GM12872 (cell line): Measurements from ENCODE around the gene NAP1L3.

Source experiments
- CTCF ChIP-seq: IDR thresholded peaks from 3 replicates; pipeline ENCODE4 v1.5.1; 2011; ENCODE audit warnings: low read depth, mild to moderate bottlenecking, low read length, moderate library complexity; ENCODE audit not compliant: insufficient read depth

Gene NAP1L3

GRCh38 chrX:93673056-93673868 lies at the start of gene NAP1L3:
TSS of gene NAP1L3 (minus strand) at chrX:93673578. CDS start at chrX:93673304, 274 bp downstream.
- TF ChIP-seq CTCF: no peak

- TF ChIP-seq CTCF: no peak
Observed at GRCh38 chrX:93711076-93711475, 37.7 kb upstream of the NAP1L3 start.

GRCh38 chrX:93703701-93704100 lies 30.3 kb upstream of the NAP1L3 start:
- TF ChIP-seq CTCF: no peak

GRCh38 chrX:93695981-93696380 lies 22.6 kb upstream of the NAP1L3 start:
- TF ChIP-seq CTCF: no peak

- no peak for TF ChIP-seq CTCF
Observed at GRCh38 chrX:93673869-93674271, 492 bp upstream of the NAP1L3 start, which contains the start of gene FAM133A. TSS of gene FAM133A (plus strand) at chrX:93674206. CDS start at chrX:93709420, 35,214 bp downstream.

GRCh38 chrX:93660575-93660974 lies 12.8 kb downstream of the NAP1L3 start:
- TF ChIP-seq CTCF: no peak

- no peak for TF ChIP-seq CTCF
Observed at GRCh38 chrX:93649381-93649780, 24.0 kb downstream of the NAP1L3 start.
